ENCODE results near the gene ACADM. TPM values are rescaled to one million over a fixed set of nuclear protein-coding genes. Genes with fewer than 3 reads are reported as not detected.

ACADM gene
- total RNA-seq, 2 donors from 2014 or later = 92.6 to 92.7 TPM

Other genes starting within 250 kb of the ACADM start
- 1 to 10 TPM; 6.7 to 8.4 TPM for gene SLC44A5, start 113.6 kb upstream of the ACADM start, total RNA-seq
- 10 to 100 TPM; 49.7 to 68.5 TPM for gene RABGGTB, start 61.5 kb downstream of the ACADM start, total RNA-seq
- under 1 TPM; 0.15 to 0.45 TPM for gene MSH4, start 72.2 kb downstream of the ACADM start, total RNA-seq
- not detected for gene ASB17, start 207.7 kb downstream of the ACADM start, total RNA-seq

Measured in left colon (tissue), 2 donors.